Loucy (cell line): ENCODE measurements around the gene CEP83.

Experiments
- H2AFZ ChIP-seq: fragments of 200-600 bp; sonication (generic); 2 replicates; pipeline ENCODE4 v1.6.0; 2016; ENCODE audit warnings: antibody characterized with exemption, mild to moderate bottlenecking, low read length, moderate library complexity
- H3F3A ChIP-seq: fragments of 200-600 bp; 2 replicates; pipeline ENCODE4 v1.6.0; 2016; ENCODE audit warnings: antibody characterized with exemption, low read depth, mild to moderate bottlenecking
- H3K27me3 ChIP-seq: fragments of 200-600 bp; sonication (generic); 2 replicates; pipeline ENCODE4 v1.6.1; 2014; ENCODE audit warnings: low read length, mild to moderate bottlenecking; ENCODE audit not compliant: insufficient read depth, poor library complexity, severe bottlenecking
- H3K36me3 ChIP-seq: fragments of 200-600 bp; sonication (generic); 2 replicates; pipeline ENCODE4 v1.6.1; 2016; ENCODE audit warnings: low read length; ENCODE audit not compliant: insufficient read depth
- H3K4me1 ChIP-seq: fragments of 200-600 bp; sonication (generic); 2 replicates; pipeline ENCODE4 v1.5.1; 2014; ENCODE audit warnings: low read length, mild to moderate bottlenecking; ENCODE audit not compliant: insufficient read depth, poor library complexity, severe bottlenecking
- H3K4me2 ChIP-seq: fragments of 200-600 bp; sonication (generic); 2 replicates; pipeline ENCODE4 v1.6.0; 2014; ENCODE audit warnings: antibody characterized with exemption, low read length, low read depth, mild to moderate bottlenecking; ENCODE audit not compliant: poor library complexity, severe bottlenecking
- H3K4me3 ChIP-seq: fragments of 200-600 bp; sonication (generic); 2 replicates; pipeline ENCODE4 v1.5.1; 2014; ENCODE audit warnings: low read length, mild to moderate bottlenecking, mixed read lengths; ENCODE audit not compliant: poor library complexity, severe bottlenecking
- H3K79me2 ChIP-seq: fragments of 200-600 bp; sonication (generic); 2 replicates; pipeline ENCODE4 v1.6.1; 2014; ENCODE audit warnings: low read length; ENCODE audit not compliant: insufficient read depth
- H3K9ac ChIP-seq: fragments of 200-600 bp; sonication (generic); 2 replicates; pipeline ENCODE4 v1.6.0; 2014; ENCODE audit warnings: mild to moderate bottlenecking, low read depth, low read length, moderate library complexity; ENCODE audit not compliant: poor library complexity, severe bottlenecking
- H3K9me2 ChIP-seq: fragments of 200-600 bp; sonication (generic); replicated peaks from 2 replicates; pipeline ENCODE4 v1.6.1; 2016; ENCODE audit warnings: low read depth, low read length, mixed read lengths
- H3K9me3 ChIP-seq: fragments of 200-600 bp; sonication (generic); 2 replicates; pipeline ENCODE4 v1.6.1; 2014; ENCODE audit warnings: mild to moderate bottlenecking, antibody characterized with exemption, low read length, low read depth; ENCODE audit not compliant: insufficient read depth
- H4K20me1 ChIP-seq: fragments of 200-600 bp; sonication (generic); 2 replicates; pipeline ENCODE4 v1.6.0; 2014; ENCODE audit warnings: antibody characterized with exemption, low read length, mild to moderate bottlenecking; ENCODE audit not compliant: insufficient read depth, poor library complexity, severe bottlenecking
- CTCF ChIP-seq: fragments of 200-600 bp; sonication (generic); conservative IDR thresholded peaks from 2 replicates; pipeline ENCODE4 v1.5.1; 2014; ENCODE audit warnings: mild to moderate bottlenecking, antibody characterized with exemption, low read length
- EZH2phosphoT487 ChIP-seq: fragments of 200-600 bp; IDR thresholded peaks from 2 replicates; pipeline ENCODE4 v1.6.1; 2018; ENCODE audit warnings: antibody characterized with exemption, mild to moderate bottlenecking, moderate library complexity, borderline replicate concordance

CEP83 gene

GRCh38 chr12:94498698-94499097 lies 39.0 kb upstream of the CEP83 start:
- H3K9me3 ChIP-seq = peaks cover 10% of the 10 kb centered on the region; the same call in 1 of the 2 replicates
- no peak overlapping the region for H2AFZ ChIP-seq
- H3K79me2 ChIP-seq = no peaks in the 10 kb centered on the region
- H3K9me2 ChIP-seq = no peaks in the 10 kb centered on the region
- H3K4me1 ChIP-seq = no peaks in the 10 kb centered on the region
- H3K36me3 ChIP-seq = no peaks in the 10 kb centered on the region
- TF ChIP-seq CTCF (no peak), EZH2phosphoT487 (no peak)
- no peak overlapping the region for H3K4me2 ChIP-seq
- no peaks in the 10 kb centered on the region for H3F3A ChIP-seq
- no peaks in the 10 kb centered on the region for H4K20me1 ChIP-seq
- H3K27me3 ChIP-seq = no peaks in the 10 kb centered on the region
- no peak overlapping the region for H3K4me3 ChIP-seq
- no peak overlapping the region for H3K9ac ChIP-seq

GRCh38 chr12:94498073-94498472 lies 38.4 kb upstream of the CEP83 start:
- Histone ChIP-seq H3K27me3 (no peaks in the 10 kb centered on the region), H3F3A (no peaks in the 10 kb centered on the region), H3K9me2 (no peaks in the 10 kb centered on the region), H3K9ac (no peak overlapping the region), H3K4me3 (no peak overlapping the region), H3K9me3 (peaks cover 10% of the 10 kb centered on the region; the same call in 1 of the 2 replicates), H3K4me2 (no peak overlapping the region), H3K4me1 (no peaks in the 10 kb centered on the region), H2AFZ (no peak overlapping the region), H3K36me3 (no peaks in the 10 kb centered on the region), H3K79me2 (no peaks in the 10 kb centered on the region), H4K20me1 (no peaks in the 10 kb centered on the region)
- no peak for TF ChIP-seq EZH2phosphoT487
- TF ChIP-seq CTCF = no peak

- Histone ChIP-seq H3K9me2 (no peaks in the 10 kb centered on the region), H3F3A (no peaks in the 10 kb centered on the region), H3K4me2 (no peak overlapping the region), H3K36me3 (no peaks in the 10 kb centered on the region), H4K20me1 (no peaks in the 10 kb centered on the region), H3K9ac (no peak overlapping the region), H3K27me3 (no peaks in the 10 kb centered on the region), H3K4me1 (no peaks in the 10 kb centered on the region), H3K4me3 (no peak overlapping the region), H3K9me3 (peaks cover 10% of the 10 kb centered on the region; the same call in 1 of the 2 replicates), H3K79me2 (no peaks in the 10 kb centered on the region), H2AFZ (no peak overlapping the region)
- TF ChIP-seq CTCF (no peak), EZH2phosphoT487 (no peak)
Measured at GRCh38 chr12:94495445-94496115, 35.9 kb upstream of the CEP83 start.
